Measurements from ENCODE around the gene MIEF1.

DNA sequence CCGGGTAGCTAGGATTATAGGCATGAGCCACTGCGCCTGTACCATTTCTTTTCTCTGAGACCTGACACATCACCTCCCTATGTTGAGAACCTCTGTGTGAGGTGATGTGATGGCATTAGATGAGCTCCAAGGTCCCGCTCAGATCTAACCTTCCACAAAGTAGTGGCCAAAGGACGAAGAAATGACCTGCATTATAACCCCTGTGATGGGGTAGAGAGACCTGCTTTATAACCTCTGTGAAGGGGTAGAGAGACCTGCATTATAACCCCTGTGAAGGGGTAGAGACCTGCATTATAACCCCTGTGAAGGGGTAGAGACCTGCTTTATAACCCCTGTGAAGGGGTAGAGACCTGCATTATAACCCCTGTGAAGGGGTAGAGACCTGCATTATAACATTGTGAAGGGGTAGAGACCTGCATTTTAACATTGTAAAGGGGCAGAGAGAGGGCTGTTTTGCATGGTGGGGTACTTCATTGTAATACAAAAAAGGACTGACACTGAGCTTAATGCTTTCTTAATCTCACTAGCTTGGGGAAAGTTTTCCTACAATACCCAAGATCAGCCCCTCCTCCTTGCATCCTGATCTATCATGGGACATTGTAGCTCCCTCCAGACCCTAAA is 8.5 kb downstream of the MIEF1 start:
- TF ChIP-seq, protein P1, sequence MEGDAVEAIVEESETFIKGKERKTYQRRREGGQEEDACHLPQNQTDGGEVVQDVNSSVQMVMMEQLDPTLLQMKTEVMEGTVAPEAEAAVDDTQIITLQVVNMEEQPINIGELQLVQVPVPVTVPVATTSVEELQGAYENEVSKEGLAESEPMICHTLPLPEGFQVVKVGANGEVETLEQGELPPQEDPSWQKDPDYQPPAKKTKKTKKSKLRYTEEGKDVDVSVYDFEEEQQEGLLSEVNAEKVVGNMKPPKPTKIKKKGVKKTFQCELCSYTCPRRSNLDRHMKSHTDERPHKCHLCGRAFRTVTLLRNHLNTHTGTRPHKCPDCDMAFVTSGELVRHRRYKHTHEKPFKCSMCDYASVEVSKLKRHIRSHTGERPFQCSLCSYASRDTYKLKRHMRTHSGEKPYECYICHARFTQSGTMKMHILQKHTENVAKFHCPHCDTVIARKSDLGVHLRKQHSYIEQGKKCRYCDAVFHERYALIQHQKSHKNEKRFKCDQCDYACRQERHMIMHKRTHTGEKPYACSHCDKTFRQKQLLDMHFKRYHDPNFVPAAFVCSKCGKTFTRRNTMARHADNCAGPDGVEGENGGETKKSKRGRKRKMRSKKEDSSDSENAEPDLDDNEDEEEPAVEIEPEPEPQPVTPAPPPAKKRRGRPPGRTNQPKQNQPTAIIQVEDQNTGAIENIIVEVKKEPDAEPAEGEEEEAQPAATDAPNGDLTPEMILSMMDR (IDR thresholded peaks at IDR 0.05) = no peak
- TF ChIP-seq POLR2A (IDR thresholded peaks at IDR 0.05; ENCODE audit: low read depth) = no peak

All from esophagus muscularis mucosa (tissue), 3 donors.